SH-SY5Y (cell line): ENCODE data around the gene F8.

Experiments
- GATA2 ChIP-seq: IDR thresholded peaks from 2 replicates; pipeline ENCODE4 v1.6.1; 2011; ENCODE audit warnings: mild to moderate bottlenecking, low read depth, low read length
- GATA3 ChIP-seq: IDR thresholded peaks from 2 replicates; pipeline ENCODE4 v1.6.1; 2011; ENCODE audit warnings: low read depth, mild to moderate bottlenecking, low read length, moderate library complexity

DNA sequence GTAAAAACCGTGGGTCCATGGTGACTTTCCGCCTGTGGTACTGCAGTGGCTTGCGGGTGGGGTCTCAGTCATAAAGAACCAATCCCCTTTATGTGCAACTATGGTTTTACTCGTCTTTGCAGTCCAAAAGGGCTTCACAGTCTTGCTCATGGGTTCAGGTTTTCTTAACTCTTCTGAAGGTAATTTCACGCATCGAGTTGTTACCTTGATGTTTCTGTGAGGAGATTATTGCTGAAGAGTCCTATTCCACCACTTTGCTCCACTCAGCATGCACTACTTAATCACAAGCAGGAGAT lies 41.5 kb downstream of the F8 start:
- TF ChIP-seq GATA3: no peak
- TF ChIP-seq GATA2: no peak
